HG03135 (cell line): ENCODE results near the gene MRPL58.
"Not testable (repeated sequence)": the region's sequence is repeated elsewhere in the genome, so short reads cannot be mapped to it uniquely, and the experiment has no call there.

Source experiments
- ATAC-seq: cut with Tn5 transposase; IDR thresholded peaks from one replicate; pipeline ENCODE4 v1.9.1; 2021; ENCODE audit warnings: mild to moderate bottlenecking, moderate library complexity; ENCODE audit not compliant: unreplicated experiment

The MRPL58 gene

DNA sequence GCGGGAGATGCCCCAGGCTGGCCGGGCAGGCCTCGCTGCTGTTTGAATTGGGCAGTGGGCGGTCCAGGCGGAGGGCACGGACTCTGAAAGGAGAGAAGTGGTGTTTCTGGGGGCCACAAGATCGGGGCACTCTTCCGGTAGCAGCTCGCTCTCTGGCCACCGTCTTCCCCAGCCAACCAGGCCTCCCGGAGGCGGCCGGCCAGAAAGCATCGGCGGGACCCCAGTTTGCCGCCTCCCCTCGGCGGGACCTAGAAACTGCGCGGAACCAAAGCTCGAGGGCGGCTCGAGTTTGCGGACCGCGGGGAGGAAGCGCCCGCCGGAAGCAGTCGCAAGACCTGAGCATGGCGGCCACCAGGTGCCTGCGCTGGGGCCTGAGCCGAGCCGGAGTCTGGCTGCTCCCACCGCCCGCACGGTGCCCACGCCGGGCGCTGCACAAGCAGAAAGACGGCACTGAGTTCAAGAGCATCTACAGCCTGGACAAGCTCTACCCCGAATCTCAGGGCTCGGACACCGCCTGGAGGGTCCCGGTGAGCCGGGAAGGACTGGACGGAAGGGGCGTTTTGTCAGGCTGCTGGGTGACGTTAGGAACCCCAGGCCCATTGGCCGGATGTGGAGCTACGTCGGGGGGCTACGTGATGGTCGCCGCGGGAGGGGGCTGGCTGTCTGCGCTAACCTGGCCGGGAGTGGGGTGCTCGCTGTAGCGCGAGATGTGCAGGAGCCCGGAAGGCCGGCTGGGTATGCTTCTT lies at the start of gene MRPL58:
MRPL58 (plus strand) TSS at position 325 of the 746 bp plus-strand sequence; CDS start at position 342, 17 bp downstream.
- ATAC-seq = peak; percentile 87

DNA sequence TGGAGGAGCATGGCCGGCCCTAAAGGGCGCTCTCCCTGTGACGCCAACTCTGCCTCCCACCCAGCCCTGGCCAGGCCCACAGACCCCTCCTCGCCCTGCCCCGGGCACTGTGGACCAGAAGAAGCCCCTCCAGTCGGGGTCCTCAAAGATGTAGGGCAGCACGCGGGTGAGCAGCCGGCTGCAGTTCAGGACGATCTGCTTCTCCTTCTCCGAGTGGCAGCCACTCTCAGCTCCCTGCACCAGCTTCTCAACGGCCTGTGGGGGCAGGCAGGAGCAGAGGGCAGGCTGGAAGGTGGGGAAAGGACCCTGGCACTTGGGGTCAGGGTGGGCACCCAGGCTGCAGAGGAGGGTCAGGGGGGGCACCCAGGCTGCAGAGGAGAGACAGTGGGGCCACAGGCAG lies 48.8 kb upstream of the MRPL58 start:
- no peak for ATAC-seq

DNA sequence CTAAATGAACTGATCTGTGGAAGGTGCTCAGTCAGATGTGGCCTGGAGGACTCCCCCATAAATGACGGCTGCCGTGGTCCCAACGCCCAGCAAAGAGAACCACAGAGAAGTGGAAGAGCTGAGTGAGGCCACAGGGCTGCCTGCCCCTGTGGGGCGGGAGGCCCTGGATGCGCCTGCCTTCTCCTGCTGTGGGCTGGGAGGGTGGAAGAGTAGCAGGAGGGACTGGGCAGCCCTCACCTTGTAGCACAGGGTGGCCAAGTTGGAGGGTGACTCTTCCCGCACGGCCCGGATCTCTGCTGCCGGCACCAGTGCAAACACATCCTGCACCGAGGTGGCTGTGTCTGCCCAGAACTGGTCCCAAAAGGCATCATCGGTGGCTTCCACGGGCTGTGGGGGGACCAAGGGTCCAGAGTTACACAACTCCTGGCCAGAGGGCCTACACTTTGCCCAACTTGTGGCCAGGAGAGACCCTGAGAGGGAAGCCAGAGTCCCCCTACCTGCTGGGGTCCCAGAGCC lies 48.2 kb upstream of the MRPL58 start:
- no peak for ATAC-seq

DNA sequence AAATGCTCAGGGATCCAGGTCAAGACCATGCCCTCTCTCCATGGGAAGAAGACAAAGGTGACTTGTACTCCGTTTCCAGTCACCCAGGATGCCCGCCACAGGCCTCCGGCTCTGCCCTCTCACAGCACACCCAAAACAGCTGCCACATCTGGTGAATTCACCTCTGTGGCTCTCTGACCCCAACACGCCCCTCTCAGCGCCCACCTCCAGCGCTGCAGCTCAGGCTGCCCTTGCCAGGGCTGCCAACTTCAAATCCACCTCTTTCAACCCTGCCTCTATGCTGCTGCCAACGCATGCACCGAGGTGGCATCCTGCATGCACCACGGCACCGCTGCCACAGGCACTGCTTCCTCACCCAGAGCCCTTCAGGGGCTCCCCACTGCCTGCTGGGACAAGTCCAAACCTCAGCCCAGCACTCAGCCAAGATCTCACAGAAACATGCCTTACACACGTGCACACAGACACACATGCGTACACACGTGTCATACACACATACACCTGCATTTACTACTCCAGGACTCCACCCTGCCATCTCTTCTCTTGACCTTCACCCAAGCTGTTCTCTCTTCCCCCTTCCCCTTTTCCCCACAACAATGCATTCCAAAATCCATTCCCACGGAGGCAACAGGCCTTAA lies 47.4 kb upstream of the MRPL58 start:
- no peak for ATAC-seq

DNA sequence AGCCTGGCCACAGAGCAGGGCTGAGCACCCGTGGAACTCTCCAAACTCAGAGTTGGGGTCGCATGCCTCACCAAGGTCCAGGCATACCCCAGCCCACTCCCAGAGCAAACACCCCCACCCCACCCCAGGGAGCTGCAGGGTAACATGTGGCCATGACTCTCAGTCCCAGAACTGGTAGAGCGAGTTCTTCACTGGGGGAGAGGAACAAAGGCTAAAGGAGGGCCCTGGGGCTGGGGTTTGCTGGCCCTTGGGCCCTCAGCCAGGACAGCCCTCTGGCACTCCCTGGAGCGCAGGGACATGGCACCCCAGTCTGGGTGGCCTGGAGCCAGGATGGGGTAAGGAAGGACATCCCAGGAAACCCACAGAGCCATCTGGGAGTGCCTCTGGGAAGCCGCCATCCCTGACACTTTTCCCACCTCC lies 44.1 kb upstream of the MRPL58 start:
- ATAC-seq = no peak

DNA sequence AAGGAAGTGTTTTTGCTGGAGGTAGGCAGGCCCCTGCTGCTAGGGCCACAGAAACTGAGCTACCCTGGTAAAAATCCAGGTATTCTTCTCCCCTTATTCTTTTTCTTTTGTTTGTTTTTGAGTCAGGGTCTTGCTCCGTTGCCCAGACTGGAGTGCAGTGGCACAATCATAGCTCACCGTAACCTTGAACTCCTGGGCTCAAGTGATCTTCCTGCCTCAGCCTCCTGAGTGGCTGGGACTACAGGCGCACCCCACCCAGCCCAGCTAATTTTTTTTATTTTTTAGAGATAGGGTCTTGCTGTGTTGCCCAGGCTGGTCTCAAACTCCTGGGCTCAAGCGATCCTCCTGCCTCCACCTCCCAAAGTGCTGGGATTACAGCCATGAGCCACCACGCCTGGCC lies 43.0 kb upstream of the MRPL58 start:
- ATAC-seq = not testable (repeated sequence)

DNA sequence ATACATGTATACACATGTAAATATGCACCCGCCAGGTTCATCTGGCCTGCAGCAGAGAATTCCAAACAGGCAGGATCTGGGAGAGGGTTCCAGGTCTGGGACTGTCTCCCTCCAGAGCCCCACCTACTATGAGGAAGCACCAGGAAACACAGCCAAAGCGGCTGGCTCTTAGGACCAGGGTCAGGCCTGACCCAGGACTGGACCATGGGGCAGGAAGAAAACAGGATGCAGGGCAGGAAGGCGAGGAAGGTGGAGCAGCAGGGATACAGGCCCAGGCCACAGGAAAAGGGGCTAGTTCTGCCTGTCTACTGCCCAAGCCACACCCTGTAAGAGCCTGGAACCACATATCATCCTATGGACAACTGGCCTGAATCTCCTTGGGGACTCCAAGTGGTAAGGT lies 42.1 kb upstream of the MRPL58 start:
- no peak for ATAC-seq

DNA sequence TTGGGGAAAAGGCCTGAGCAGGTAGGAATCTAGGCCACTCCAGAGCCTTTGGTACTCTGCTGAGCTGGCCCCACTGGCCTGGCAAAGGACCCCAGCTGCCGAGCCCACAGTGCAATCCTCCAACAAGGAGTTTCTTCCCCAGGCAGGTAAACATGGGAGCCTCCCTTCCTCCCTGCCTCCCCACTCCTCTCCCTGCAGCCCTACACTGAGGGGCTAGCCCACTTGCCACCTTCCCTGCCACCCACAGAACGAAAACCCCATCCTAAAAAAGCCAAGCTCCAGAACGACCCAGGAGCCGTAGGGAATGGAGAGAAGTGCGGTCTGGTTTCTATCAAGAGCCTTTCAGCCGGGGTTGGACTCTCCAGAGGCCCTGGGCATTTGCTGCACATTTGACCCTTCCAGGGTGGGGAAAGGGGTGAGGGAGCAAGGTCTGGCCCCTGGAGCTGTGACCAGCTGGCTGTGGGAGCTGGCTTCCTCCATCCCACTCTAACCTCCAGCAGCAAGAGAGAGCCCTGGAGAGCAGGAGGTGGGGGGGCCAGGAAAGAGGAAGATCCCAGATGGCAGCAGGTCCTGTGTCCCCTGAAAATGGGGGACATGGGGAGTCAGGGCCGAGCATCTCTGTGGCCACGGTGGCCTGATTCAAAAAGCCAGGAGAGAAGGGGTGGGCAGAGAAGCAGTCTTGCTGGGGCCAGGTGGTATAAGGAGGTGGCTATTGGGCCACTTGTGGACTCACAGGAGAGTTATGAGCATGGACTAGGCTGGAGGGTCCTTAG lies 41.2 kb upstream of the MRPL58 start:
- ATAC-seq = no peak

DNA sequence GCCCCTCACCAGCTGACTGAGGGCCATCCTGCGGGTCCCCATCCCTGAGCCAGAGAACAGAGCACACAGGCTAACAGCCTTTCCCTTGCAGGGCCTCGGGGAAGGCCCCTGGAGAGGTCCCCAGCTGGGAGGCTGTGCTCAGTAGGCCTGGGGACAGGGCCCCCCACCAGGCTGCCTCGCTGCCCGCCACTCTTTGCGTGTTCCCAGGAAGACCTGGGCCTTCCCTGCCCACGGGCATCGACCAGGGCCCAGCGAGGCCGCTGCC lies 40.7 kb upstream of the MRPL58 start:
- ATAC-seq = no peak

DNA sequence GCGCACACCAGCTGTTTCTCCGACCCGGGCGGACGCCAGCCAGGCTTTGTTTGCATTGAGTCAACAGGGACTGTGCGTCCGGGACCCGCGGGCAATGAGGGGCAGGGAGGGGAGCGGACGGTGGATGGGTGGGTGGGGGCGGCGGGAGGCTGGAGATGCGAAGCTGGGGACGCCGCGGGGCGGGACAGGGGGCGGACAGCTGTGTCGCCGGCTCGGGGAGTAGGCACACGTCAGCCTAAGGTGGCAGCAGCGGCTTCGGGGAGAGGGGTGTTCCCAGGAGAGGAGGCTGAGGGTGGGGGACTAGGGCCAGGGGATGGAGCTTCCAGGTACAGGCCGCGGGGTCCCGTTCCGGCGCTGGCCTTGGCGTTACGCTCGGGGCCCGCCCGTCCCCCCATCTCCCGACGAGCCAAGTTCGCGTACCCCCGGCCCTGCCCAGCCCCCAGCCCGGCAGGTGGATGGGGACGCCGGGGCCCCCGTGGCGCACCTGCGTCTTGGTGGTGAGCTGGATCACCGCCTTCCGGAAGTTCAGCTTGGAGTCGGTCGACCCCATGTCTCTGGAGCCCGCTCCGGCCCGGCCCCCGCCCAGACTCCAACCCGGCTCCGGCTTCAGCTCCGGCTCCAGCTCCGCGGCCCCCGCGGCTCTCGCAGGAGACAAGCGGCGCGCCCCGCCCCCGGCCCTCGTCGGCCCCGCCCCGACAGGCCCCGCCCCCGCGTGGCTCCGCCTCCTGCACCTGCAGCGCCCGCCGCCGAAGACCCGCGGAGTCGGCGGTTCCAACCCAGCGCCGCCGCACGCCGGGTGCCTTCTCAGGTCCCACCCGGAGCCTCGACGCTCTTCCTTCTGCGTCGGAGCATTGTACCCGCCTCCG lies 40.1 kb upstream of the MRPL58 start, which contains the start of gene HID1:
HID1 (minus strand) TSS at position 653 of the 866 bp plus-strand sequence; CDS start at position 550, 103 bp downstream.
- ATAC-seq = no peak

DNA sequence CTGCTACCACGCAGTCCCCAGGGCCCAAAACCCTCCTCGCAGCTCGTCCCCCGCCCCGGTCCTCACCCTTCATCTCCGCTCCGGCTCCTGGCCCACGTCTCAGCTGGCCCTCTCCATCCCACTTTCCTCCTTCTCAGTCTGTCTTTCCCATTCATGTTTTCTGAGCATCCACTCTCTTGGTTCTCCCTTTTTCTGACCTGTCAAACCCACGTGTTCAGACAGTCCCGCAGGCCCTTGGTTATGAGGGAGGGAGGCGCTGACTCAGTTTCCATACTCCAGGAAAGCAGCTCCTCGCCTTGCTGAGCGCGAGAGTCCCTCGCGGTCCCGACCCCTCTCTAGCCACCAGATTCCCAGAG lies 39.5 kb upstream of the MRPL58 start:
- no peak for ATAC-seq

DNA sequence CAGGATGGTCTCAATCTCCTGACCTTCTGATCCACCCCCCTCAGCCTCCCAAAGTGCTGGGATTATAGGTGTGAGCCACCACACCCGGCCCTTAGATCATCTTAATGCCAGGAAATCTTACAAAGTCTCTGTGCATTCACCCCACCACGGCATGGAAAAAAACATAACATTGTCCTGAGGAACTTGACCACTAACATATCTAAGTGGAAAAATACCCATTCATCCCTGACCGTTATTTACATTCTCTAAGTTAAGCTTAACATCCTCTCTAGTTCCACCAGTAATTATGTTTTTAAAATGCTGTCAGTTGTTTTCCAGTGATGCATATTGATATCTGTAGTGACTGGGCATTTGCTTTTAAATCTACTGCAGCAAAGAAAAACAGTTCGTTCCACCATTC lies 36.5 kb upstream of the MRPL58 start:
- no peak for ATAC-seq

DNA sequence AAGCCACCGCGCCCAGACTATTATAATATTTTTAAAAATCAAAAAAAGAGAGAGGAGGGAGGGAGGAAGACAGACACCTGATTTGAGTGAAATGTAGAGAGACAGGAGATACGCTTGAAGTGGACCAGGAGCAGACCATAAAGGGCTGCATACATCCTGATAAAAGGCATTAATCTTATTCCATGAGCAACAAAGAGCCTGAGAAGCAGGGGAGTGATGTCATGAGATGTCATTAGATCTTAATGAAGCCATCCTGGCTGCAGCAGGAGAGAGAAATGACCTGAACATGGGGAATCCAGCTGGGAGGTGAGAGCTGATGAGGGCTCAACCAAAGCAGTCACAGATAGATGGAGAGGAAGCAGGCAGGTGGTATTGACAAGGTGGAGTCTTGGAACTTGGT lies 34.7 kb upstream of the MRPL58 start:
- ATAC-seq = no peak

DNA sequence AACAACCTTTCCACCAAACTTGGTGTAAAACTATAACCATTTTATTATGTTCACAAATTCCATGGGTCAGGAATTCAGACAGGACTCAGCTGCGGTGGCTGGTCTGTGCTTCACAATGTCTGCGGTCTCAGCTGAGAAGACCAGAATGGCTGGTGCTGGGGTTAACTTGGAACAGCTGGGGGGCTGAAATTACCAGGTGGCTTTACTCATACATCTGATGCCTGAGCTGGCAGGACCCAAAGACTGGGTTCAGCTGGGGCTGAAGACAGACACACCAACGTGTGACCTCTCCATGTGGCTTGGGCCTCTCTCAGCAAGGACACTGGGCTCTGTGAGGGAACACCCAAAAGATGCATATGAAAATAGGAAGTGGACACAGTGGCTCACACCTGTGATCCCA lies 34.2 kb upstream of the MRPL58 start:
- no peak for ATAC-seq

DNA sequence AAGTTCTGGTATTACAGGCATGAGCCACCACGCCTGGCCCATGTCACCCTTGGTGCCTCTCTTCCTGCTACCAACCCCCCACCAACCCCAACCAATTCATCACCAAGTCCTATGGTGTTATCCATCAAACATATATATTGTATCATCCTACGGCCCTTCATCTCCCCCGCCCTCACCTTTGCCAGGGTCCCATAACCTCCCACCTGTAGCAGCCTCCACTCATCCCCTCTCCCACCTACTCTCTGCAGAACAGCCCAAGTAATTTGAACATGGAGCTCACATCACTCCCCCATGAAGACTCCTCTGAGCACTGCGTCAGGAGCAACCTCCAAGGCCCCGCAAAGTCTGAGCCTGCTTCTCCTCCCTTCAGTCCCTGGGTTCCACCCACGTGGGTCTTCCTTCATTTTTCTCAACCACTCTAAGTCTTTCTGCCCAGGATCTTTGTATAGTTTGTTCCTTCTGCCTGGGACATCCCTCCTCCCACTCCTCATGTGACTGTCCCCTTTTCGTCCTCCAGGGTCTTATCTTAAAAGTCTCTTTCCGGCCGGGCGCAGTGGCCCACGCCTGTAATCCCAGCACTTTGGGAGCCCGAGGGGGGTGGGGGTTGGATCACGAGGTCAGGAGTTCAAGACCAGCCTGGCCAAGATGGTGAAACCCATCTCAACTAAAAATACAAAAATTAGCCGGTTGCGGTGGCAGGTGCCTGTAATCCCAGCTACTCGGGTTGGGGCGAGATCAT lies 32.9 kb upstream of the MRPL58 start:
- no peak for ATAC-seq

DNA sequence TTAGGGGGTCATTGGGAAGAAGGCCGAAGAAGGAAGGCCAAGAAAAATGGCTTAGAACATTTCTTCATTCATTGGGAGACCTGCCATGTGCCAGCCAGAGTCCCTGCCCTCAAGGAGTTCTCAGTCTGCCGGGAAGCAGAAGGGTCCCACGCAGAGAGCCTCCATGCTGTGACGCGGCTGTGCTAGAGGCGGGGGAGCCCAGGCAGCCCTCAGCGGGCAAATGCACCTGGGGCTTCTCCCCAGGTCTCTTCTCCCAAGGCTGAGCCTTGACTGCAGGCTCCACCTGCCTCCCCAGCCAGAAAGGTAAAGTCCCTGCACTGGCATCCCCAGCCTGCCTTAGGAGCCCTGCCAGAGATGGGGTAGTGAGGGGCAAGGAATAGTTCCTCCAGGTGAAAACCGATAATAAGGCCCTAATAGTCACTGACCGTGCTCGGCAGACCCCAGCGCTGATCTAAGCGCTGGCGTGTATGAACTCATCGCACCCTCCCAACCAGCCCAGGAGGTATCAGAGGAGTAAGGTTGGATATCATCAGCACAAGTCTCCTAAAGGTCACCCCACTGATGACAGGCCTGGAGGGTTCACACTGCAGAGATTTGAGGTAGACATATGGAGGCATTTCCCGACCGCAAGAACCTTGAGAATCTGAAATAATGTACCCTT lies 31.0 kb upstream of the MRPL58 start:
- no peak for ATAC-seq

DNA sequence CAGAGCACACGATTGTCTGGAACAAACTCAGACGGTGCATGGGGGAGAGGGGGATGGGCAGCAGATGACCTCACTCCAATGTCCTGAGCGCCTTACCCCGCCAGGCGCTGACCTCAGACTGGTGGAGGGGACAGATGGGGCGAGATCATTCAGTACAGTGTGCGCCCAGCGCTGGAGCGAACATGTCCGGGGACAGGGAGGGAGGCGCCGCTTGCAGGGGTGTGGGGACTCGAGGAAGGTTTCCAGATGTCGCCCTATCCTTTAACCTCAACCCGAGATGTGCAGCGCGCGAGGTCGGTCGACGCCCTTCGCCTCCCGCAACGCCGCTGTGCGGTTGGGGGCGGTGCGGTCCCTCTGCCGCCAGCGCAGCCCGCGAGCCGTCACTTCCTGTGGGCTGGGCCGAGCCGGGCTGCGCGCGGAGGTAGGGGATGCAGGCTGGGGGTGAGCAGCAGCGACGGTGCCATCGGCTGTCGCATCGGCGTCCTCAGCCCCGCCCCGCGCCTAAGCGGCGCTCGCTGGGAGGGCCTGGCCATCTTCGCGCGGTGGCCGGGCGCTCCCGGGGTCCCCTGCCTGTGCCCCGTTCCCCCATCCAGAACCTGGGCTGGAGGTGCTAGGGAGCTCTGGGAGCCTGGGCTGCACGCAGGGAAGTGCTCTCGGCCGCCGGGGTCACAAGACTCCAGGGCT lies 30.3 kb upstream of the MRPL58 start:
- no peak for ATAC-seq

DNA sequence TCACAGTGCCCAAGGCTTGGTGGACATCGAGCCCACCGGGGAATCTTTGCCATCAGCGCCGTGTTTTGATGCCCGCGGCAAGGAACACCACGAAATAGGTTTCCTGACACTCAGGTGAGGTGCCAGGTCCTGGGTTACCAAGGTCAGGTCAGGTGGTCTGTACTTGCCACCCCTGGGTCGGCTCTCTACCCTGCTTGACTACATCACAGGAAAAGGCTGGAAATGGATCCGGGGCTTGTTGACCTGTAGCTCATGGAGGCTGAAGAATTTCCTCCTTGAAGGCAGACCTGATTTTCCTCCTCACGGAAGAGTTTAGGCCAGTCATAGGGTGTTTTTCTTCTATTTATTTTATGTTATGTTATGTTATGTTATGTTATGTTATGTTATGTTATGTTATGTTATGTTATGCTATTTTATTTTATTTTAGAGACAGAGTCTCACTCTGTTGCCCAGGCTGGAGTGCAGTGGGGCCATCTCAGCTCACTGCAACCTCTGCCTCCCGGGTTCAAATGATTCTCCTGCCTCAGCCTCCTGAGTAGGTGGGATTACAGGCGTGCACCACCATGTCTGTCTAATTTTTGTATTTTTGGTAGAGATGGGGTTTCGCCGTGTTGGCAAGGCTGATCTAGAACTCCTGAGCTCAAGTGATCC lies 29.7 kb upstream of the MRPL58 start:
- ATAC-seq = not testable (repeated sequence)

DNA sequence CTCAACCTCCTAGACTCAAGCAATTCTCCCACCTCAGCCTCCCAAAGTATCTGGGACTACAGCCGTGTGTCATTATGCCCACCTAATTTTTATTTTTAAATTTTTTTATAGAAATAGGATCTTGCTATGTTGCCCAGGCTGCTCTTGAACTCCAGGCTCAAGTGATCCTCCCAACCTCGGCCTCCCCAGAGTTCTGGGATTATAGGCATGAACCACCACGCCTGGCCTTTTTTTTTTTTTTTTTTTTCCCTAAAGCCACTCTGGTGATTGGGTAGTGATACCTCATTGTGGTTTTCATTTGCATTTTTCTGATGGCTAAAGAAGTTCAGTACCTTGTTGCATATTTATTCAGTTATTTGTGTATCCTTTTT lies 26.3 kb upstream of the MRPL58 start:
- no peak for ATAC-seq
